ENCODE results near the gene COQ4.

The COQ4 gene

GRCh38 chr9:128340691-128341434 is 18.2 kb downstream of the COQ4 start:
- DNase-seq, result peak in 4 of 58 donors; percentile 21 to 44 (median 36)

- DNase-seq, result peak in 40 of 58 donors; percentile 1 to 63 (median 22)
Measured at GRCh38 chr9:128341435-128341849, 18.8 kb downstream of the COQ4 start.

GRCh38 chr9:128342971-128343680 is 20.5 kb downstream of the COQ4 start:
- no peak for DNase-seq

- DNase-seq, result no peak
Measured at GRCh38 chr9:128343855-128344254, 21.2 kb downstream of the COQ4 start.

- no peak for DNase-seq
Measured at GRCh38 chr9:128344931-128345605, 22.4 kb downstream of the COQ4 start.

GRCh38 chr9:128349125-128349524 is 26.5 kb downstream of the COQ4 start:
- DNase-seq, result no peak

GRCh38 chr9:128349772-128350171 is 27.1 kb downstream of the COQ4 start:
- no peak for DNase-seq

- no peak for DNase-seq
Measured at GRCh38 chr9:128355451-128355850, 32.8 kb downstream of the COQ4 start.

GRCh38 chr9:128358090-128358489 is 35.5 kb downstream of the COQ4 start:
- no peak for DNase-seq

- DNase-seq, result no peak
Measured at GRCh38 chr9:128358861-128359260, 36.2 kb downstream of the COQ4 start.

GRCh38 chr9:128360826-128361225 is 38.2 kb downstream of the COQ4 start:
- DNase-seq, result no peak

GRCh38 chr9:128361296-128361985 is 38.8 kb downstream of the COQ4 start:
- peak in 4 of 58 donors; percentile 45 to 63 (median 55) for DNase-seq

GRCh38 chr9:128361986-128362646 is 39.5 kb downstream of the COQ4 start:
- peak in 57 of 58 donors; percentile 60 to 91 (median 84) for DNase-seq

- peak in 1 of 58 donors; percentile 49 for DNase-seq
Measured at GRCh38 chr9:128362774-128363173, 40.1 kb downstream of the COQ4 start.

- no peak for DNase-seq
Measured at GRCh38 chr9:128365525-128365924, 42.9 kb downstream of the COQ4 start.

- DNase-seq, result no peak
Measured at GRCh38 chr9:128369024-128369706, 46.5 kb downstream of the COQ4 start.

- no peak for DNase-seq
Measured at GRCh38 chr9:128370367-128370751, 47.7 kb downstream of the COQ4 start.

- peak; percentile 75 to 98 (median 95) for DNase-seq
Measured at GRCh38 chr9:128370752-128371629, 48.4 kb downstream of the COQ4 start, which contains the start of gene URM1. Gene URM1, plus strand, starts transcription at chr9:128371374. Its CDS starts 7 bp downstream, at chr9:128371381.

GRCh38 chr9:128371630-128372117 is 49.0 kb downstream of the COQ4 start:
- DNase-seq, result peak in 1 of 58 donors; percentile 53

Measured in anterior cingulate cortex (tissue), 58 donors.